GM18517 (cell line): ENCODE results near the gene GDA.

ENCODE experiments used
- ATAC-seq: cut with Tn5 transposase; IDR thresholded peaks from one replicate; pipeline ENCODE4 v1.9.1; 2021; ENCODE audit warnings: mild to moderate bottlenecking, moderate library complexity; ENCODE audit not compliant: unreplicated experiment

Gene GDA

DNA sequence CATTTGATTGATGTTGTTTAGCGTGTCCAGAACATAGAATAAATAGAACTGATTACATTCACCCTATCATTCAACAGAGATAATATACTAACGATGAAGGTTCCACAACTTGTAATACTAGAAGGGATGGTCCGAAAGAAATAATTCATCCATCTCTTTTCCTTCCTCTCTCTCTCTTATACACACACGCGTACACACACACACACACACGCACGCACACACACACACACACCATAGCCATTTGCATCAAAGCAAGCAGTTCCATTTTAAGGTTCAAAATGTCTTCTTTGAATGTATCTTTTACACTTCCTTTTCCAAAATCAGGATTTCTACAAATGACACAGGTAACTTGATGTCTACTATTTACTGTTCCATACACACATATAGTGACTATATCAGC is 887 bp downstream of the GDA start:
- ATAC-seq: no peak

DNA sequence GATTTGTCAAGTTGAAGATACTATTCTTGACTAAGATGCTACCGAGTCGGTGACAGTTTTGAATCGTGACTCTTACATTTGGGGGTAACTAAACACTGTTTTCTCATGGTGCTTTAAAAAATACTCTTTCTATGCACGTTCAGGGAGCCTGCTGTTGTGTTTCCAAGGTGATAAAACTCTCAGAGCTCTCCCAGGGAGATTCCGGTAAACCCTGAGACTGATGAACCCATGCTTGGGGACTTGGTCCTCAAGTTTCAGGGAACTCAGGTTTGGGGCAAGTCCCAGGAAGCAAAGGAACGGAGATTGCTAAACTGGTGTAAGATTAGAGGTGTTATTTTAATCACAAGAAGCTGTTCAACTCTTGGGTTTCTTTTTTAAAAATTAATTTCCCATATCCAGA is 1.4 kb downstream of the GDA start:
- ATAC-seq: no peak

DNA sequence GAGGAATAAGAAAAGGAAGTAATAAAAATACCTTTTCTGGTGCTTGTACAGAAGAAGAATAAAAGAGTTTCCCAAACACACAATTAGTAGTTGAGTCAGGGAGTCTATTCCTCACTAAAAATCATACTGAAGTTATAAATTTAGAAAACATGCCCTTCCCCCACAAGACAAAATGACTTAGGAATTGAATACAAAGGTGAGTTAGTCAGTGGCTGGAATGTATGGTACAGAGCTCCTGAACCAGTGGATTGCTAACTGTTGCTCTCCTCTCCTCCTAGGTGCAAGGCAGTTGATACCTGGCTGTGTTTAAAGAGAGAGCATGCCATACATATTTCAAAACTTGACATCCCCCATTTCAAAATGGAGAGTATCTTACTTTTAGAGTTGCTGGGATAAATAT is 1.9 kb downstream of the GDA start:
- ATAC-seq: no peak

DNA sequence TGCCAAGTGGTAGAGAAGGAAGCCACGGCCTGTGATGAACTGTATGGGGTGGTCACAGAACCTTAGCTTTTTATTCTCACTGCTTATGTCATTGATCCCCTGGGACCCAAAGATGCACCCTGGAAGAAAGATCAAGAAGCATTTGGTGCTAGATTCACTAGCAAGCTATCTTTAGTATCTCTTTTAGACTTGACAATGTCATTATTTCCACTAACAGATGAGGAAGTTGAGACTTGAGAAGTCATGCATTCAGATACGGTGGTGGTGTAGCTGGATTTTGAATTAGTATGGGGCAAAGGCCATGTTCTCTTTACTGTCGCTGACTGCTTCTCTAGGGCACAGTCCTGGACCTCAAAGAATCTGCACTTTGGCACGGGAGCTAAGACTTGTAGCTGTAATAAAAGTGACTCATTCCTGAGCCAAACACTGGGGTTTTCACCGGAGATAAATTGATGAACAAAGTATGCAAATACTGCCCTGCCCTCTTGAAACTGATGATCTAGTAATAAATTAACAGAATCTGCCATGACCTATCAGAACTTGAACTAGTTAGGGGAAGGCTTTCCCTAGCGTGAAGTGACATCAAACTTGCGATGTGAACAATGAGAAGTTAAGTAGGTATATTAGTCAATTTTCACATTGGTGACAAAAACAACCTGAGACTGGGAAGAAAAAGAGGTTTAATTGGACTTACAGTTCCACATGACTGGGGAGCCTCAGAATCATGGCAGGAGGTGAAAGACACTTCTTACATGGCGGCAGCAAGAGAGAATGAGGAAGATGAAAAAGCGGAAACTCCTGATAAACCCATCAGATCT is 5.4 kb downstream of the GDA start:
- ATAC-seq: peak; percentile 86

DNA sequence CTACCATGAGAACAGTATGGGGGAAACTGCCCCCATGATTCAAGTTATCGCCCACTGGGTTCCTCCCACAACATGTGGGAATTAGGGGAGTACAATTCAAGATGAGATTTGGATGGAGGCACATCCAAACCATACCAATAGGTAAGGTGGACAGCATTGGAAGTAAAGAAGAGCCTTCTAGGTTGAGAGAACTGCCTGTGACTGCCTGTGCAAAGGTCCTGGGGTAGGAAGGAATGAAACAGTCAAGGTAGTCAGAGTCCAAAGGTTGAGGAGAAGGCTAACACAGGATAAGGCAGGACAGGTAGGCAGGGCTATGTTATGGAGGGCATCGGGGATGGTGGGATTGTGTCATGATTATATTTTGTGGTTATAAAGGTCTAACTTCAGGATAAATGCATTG is 6.1 kb downstream of the GDA start:
- no peak for ATAC-seq

DNA sequence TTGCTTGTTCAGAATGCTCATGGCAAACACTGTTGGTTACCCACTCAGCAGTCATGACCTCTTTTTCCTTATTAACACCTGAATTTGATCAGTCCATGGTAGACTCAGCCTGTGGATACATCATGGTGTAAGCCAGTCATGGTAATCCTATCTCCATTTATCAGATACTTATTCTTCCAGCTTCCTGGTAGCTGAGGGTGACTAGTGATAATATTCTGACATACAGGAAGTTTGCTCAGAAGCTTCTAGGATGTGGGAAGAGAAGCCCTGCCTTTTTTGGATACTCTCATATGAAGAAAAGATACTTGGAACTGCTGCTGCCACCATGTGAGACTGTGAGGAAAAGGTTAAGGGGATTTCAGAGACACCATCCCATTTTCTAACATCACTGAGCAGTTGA is 7.3 kb downstream of the GDA start:
- no peak for ATAC-seq

DNA sequence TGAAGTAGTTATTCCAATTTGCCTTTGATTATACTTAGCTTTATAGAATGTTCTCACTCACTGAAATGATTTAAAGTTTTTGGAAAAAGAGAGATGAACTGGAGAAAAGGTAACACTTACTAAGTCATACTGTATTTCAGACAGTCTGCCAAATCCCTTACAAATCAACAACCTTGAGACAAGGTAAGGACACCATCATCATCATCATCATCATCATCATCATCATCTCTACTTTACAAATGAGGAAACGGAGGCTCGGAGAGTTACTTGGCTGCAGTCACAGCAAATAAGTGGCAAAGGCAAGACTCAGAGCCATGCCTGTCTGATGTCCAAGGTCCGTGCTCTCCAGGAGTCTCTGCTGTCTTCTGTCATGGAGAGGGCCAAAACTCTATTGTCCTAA is 9.4 kb downstream of the GDA start:
- no peak for ATAC-seq

DNA sequence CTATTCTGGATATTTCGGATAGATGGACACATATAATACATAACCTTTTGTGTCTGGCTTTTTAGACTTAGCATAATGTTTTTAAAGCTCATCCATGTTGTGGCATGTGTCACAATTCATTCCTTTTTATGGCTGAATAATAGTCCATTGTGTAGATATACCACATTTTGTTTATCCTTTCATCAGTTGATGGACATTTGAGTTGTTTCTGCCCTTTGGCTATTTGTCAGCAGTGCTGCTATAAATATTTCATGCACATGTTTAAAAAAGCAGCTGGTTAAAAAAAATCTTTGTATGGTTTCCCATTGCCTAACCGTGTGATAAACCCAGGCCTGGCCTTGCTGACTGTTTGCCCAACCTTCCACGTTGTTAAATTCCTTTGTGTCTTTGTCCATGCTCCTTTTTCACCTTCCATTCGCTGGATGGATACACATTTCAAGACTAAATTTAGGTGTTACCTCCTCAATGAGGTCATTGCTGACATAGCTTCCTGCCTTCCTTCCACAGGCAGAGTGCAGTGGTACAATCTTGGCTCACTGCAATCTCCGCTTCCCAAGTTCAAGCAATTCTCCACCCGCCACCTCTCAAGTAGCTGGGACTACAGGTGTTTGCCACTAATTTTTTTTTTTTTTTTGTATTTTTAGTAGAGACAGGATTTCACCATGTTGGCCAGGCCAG is 11.3 kb downstream of the GDA start:
- ATAC-seq: no peak

DNA sequence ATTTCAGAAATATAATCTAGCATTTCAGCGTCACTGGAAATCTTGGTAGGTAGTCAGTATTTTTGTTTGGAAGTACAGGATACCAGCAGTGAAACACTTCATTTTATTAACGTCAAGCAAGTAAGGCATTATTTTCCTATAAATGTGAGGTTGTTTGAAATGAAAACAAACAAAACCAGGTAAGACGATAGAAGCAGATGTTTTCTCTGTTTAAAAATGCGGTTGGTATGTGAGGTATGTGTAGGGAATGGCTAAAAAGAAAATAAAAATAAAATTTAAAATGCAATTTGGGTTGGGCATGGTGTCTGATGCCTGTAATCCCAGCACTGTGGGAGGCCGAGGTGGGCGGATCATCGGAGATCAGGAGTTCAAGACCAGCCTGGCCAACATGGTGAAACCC is 16.1 kb downstream of the GDA start:
- ATAC-seq: no peak

DNA sequence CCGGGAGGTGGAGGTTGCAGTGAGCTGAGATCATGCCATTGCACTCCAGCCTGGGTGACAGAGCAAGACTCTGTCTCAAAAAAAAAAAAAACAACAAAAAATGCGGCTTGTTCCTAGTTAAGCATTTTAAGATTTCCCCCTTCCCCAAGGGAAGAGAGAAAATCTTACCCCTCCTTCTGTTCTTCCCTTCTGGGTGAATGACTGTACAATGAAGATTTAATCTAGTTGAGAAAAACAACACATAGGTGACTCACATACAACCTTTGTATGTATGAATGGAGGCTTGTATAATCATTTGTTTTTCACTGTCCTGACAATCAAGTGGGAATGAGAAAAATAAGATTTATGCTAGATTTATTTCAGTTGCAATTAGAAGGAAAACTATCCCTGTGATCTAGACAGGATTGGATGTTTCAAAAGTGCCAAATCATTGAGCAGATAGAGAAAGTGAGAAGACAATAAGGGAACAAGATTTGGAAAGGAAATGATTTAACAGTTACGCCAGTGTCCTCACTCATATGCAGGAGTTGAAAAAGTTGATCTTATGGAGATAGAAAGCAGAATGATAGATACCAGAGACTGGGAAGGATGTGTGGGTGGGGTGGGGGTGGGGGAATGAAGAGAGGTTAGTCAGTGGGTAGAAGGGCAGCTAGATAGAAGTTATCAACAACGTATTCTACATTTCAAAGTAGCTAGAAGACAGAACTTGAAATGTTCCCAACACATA is 16.7 kb downstream of the GDA start:
- no peak for ATAC-seq

DNA sequence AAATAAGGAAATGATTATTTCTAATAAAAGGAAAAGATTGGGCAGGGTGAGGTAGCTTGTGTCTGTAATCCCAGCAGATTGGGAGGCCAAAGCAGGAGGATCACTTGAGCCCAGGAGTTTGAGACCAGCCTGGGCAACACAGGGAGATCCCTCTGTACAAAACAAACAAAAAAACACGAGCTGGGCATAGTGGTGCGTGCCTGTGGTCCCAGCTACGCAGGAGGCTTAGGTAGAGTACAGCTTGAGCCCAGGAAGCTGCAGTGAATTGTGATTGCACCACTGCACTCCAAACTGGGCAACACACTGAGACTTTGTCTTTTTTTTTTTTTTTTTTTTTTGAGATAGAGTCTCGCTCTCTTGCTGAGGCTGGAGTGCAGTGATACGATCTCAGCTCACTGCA is 18.8 kb downstream of the GDA start:
- ATAC-seq: no peak

DNA sequence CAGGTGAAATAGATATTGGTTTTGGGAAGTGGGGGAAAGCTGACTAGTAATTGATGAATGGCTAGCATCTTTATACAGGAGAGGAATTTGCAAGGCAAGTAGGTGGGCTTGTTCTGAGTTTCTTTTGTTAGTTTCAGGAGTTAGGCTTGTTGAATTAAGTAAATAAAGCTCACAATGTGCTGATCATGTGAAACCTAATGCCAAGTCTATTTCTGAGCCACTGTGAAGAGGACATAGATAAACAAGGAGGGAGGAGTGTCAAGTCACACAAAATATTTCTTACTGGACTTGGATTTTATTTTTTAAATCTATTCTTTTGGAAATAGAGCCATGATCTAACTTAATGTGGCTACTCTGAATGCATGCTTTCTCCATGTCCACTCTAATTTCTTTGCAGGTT is 19.9 kb downstream of the GDA start:
- no peak for ATAC-seq

DNA sequence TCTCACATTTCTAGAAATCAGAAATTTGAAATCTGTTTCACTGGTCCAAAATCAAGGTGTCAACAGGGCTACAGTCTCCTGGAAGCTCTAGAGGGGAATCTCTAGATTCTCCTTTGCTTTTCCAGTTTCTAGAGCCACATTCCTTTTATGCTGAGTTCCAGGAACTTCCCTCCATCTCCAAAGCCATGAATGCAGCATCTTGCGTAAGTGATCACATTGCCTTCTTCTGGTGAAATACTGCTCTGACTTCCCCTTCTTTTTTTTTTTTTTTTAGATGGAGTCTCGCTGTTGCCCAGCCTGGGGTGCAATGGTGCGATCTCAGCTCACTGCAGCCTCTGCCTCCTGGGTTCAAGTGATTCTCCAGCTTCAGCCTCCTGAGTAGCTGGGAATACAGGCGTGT is 23.8 kb downstream of the GDA start:
- ATAC-seq: no peak

DNA sequence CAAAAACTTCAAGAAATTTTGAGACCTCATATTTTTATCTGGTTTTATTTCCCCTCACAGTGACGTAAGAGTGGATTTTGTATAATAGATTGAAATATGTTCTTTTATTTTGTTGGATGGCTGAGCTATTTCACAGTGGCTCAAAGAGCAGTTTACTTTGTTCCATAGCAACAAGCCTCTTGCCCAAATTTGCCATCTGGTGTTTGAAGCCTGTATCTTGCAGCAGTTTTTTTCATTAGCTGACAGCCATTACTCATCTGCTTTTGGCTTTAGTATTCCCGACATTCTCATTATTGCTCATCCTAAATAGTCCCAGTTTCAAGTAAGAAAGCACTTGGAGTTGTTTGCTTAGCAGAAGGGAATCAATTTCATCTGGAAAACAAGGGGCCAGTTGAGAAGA is 36.3 kb downstream of the GDA start:
- ATAC-seq: no peak

DNA sequence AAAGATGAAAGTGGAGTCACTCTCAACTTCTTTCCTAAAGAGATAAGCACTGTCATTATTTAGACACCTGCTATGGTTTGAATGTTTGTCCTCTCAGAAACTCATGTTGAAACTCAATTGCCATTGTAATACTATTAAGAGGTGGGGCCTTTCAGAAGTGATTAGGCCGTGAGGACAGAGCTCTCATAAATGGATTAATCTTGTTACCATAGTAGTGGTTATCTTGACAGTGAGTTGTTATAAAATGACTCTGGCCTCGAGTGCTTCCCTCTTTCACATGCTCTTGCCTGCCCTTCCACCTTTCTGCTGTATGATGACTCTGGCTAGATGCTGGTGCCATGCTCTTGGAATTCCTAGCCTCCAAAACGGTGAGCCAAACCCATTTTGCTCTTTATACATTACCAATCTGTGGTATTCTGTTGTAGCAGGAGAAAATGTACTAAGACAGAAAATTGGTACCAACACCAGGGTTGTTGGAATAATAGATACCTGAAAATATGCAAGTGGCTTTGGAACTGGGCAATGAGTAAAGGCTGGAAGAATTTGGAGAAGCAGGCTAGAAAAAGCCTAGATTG is 38.0 kb downstream of the GDA start:
- no peak for ATAC-seq

DNA sequence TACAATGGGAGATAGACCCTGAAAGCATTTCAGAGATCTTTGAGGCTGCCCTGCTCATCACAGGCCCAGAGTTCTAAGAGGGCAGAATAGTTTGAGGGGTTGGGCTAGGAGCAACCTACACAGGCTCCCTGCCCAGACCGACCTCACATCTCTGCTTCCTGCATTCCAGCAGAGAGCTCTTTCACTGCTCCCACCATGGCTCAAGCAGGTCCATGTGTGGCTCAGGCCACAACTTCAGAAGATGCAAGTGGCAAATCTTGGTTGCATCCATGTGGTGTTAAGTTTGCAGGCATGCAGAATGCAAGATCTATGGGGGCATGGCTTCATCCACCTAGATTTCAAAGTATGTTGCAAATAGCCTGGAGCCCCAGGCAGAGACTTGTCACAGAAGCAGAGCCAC is 39.0 kb downstream of the GDA start:
- no peak for ATAC-seq

DNA sequence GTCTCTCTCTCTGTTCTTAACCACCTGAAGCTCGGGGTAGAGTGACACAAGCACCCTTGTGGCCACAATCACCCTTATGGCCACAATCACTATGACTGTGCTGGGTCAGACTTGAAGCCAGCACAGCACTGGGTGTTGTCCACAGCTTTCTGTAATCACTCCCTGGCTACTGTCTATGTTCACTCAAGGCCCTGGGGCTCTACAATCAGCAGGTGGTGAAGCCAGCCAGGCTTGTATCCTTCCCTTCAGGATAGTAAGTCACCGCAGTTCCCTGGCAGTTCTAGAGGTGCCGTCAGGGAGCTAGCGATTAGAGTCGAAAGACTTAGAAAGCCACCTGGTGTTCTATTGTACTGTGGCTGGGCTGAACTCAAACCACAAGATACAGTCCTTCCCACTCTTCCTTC is 44.2 kb downstream of the GDA start:
- peak; percentile 97 for ATAC-seq

DNA sequence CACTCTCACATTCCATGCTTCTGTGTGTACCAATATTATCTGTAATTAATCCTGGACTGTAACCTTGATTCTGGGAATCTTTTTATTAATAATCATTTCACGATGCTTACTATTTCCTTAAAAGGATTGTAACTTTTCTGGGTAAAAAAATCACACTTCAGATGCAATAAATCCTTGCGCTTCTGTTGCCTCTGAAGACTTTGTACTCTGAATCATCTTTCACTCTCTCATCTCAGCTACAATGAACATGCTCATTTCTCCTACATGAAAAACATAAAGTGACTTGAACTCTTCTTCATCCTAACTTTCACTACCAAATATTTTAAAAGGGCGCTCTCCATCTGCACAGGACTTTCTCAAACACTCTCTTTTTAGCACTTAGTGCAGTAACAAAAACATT is 50.0 kb downstream of the GDA start:
- no peak for ATAC-seq

DNA sequence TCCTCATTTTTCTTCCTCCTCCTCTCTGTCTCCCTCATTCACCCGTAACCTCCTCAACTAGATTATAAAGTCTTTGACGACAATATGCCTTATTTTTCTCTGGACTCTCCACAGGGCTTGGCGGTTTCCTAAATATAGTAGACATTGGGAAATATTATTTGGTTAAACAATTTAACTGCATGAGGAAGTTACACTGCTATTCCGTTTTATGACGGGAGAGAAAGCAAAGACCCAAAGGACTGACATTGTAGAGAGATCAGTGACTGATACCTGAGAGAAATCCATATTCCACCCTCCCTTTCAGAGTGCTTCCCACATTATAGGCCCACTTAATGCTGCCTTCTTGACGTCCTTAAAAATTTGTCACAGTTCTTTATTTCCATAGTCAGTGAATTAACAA is 51.2 kb downstream of the GDA start:
- ATAC-seq: no peak

DNA sequence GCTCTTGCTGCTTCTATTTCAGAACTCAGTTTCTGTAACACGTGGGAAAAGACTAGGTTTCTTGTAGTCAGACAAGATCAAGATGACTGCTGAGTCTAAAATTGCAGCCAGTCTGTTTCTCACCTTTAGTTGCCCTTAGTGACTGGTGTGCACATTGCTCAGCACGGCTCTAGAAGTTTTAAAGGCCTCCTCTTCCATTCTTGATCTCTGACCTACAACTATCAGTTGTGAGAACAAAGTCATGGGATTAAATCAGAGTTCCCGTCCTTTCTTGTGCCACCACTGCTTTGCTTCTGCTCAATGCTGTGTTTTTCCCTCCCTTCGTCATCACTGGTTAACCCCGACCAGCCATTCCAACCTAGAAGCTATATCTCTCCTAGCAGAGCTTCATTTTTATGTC is 52.8 kb downstream of the GDA start:
- ATAC-seq: no peak

DNA sequence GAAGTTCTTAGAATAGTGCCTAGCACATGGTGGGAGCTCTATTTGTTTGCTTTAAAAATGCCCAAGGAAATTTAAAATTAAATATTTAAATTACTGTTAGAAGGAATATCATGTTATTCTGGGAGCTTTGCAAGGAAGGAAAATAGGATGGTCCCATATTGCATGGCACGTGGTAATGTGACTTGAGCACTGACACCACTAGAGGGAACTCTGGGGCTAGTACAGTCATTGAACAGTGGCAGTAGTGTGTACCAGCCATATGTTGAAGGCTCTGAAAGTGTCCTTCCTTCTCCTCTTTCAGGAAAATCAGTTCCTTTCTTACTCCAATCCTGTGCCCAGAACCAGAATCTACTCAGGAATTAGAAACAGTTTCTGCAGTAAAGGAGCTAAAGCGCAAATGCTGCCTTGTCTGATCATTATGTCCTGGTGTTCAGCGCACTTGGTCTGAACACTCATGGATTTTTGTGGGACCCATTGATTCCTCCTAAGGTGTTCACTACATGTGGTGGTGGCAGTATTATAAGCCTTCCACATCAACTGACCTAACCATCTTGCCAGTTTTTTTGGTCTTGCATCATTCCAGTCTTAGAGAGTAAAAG is 54.1 kb downstream of the GDA start:
- peak; percentile 38 for ATAC-seq
